T-helper 9 cell (primary cell): ENCODE data around the gene NHLRC4.

Source experiments
- DNase-seq: peaks from one replicate; pipeline ENCODE4 v3.0.0-alpha.2; 2020

Gene NHLRC4

GRCh38 chr16:531494-532125 is 35.2 kb upstream of the NHLRC4 start:
- DNase-seq = no peak

GRCh38 chr16:533391-534123 is 33.2 kb upstream of the NHLRC4 start:
- DNase-seq = no peak

GRCh38 chr16:534135-534534 is 32.7 kb upstream of the NHLRC4 start:
- DNase-seq = no peak

GRCh38 chr16:534856-535445 is 31.9 kb upstream of the NHLRC4 start:
- DNase-seq = no peak

GRCh38 chr16:535446-536405 is 31.1 kb upstream of the NHLRC4 start:
- no peak for DNase-seq

GRCh38 chr16:536746-537145 is 30.1 kb upstream of the NHLRC4 start:
- DNase-seq = no peak

- DNase-seq = no peak
Observed at GRCh38 chr16:537415-538335, 29.1 kb upstream of the NHLRC4 start.

GRCh38 chr16:539901-540530 is 26.8 kb upstream of the NHLRC4 start:
- DNase-seq = no peak

- no peak for DNase-seq
Observed at GRCh38 chr16:540645-541340, 26.0 kb upstream of the NHLRC4 start.

- DNase-seq = no peak
Observed at GRCh38 chr16:543301-544164, 23.3 kb upstream of the NHLRC4 start.

GRCh38 chr16:544517-544916 is 22.3 kb upstream of the NHLRC4 start:
- DNase-seq = no peak

- peak; percentile 42 for DNase-seq
Observed at GRCh38 chr16:546909-547770, 19.7 kb upstream of the NHLRC4 start.

GRCh38 chr16:548586-548985 is 18.2 kb upstream of the NHLRC4 start:
- DNase-seq = no peak

GRCh38 chr16:549544-550263 is 17.1 kb upstream of the NHLRC4 start:
- no peak for DNase-seq

GRCh38 chr16:551210-551609 is 15.6 kb upstream of the NHLRC4 start:
- no peak for DNase-seq

GRCh38 chr16:552171-552570 is 14.6 kb upstream of the NHLRC4 start:
- no peak for DNase-seq

GRCh38 chr16:553601-554296 is 13.1 kb upstream of the NHLRC4 start:
- no peak for DNase-seq

- no peak for DNase-seq
Observed at GRCh38 chr16:554297-554621, 12.5 kb upstream of the NHLRC4 start.
